GM18520 (cell line): ENCODE measurements around the gene GLE1.

Source experiments
- ATAC-seq: cut with Tn5 transposase; IDR thresholded peaks from one replicate; pipeline ENCODE4 v1.9.1; 2021; ENCODE audit not compliant: unreplicated experiment

Gene GLE1

DNA sequence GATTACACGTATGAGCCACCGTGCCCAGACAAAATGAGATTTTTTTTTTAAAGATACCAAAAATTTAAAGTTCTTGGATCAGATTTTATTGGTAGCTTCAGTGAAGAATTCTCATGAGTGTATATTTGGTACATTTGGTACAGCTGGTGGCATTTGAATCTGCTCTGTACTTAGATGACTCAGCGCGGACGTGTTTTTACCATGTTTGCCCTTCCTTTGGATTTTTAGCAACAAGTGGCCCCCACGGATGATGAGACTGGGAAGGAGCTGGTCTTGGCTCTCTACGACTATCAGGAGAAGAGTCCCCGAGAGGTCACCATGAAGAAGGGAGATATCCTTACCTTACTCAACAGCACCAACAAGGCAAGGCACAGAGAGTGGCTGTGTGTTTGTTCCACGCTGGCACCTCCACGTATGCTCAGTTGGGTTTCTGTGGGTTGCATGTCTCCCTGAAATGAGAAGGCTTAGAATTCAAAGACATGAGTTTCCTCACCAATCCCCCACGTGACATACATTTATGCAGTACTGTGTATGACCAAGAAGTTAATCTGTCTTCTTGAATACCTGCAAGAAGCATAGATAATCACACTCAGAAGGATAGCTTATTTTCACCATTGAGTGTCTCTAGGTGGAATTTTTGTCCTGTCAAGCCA lies 84.2 kb downstream of the GLE1 start:
- ATAC-seq: no peak
